Embryonic facial prominence (tissue), 1 donor: ENCODE measurements around the gene APOBEC3F.
"Not testable (repeated sequence)": the region's sequence is repeated elsewhere in the genome, so short reads cannot be mapped to it uniquely, and the experiment has no call there.

ENCODE experiments used
- DNase-seq: peaks from one replicate; pipeline ENCODE4 v3.0.0-alpha.2; 2016; ENCODE audit errors: extremely low spot score

The APOBEC3F gene

DNA sequence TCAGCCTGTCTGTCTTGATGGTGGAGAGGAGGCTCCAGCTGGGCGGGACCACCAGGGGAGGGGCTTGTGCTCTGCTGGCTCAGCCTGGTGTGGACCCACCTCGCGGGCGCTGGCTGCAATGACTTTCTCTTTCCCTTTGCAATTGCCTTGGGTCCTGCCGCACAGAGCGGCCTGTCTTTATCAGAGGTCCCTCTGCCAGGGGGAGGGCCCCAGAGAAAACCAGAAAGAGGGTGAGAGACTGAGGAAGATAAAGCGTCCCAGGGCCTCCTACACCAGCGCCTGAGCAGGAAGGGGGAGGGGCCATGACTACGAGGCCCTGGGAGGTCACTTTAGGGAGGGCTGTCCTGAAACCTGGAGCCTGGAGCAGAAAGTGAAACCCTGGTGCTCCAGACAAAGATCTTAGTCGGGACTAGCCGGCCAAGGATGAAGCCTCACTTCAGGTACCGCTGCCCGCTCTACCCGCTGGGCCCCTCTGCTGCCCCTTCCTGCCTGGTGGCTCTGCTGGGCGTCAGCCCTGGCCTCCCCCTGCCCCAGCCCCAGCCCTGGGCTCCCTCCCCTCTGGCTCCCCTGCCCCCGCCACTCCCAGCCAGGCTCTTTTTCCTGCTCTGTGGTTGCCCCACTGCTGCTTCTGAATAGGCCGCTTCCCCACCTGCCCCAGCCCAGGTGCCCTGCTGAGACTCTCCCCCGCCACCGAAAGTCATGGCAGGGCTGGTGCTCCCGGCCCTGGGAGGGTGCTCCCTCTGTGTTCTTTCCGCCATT, at the start of gene APOBEC3F:
APOBEC3F (plus strand) TSS at position 327 of the 759 bp plus-strand sequence; CDS start at position 424, 97 bp downstream.
- not testable (repeated sequence) for DNase-seq

DNA sequence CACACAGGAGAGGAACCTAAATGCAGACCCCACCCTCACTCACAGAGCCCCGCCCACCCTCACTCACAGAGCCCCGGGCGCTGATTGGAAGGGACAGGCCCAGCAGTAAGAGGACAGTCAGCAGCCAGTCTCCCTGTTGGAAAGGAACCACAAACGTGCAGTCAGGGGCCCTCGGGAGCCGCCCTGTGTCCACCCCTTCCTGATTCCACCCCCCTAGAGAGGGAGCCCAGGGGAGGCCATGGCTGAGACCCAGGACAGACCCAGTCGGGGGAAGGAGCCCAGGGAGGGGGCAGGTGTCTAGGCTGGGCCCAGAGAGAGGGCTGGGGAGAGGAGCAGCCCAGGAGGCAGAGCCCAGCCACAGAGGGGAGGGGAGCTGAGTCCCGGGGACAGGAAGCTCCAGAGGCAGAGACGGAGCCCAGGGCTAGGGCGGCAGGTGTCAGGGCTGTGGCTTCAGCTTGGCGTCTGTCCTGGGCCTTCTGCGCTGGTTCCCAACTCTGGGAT, 47.7 kb upstream of the APOBEC3F start:
- not testable (repeated sequence) for DNase-seq

DNA sequence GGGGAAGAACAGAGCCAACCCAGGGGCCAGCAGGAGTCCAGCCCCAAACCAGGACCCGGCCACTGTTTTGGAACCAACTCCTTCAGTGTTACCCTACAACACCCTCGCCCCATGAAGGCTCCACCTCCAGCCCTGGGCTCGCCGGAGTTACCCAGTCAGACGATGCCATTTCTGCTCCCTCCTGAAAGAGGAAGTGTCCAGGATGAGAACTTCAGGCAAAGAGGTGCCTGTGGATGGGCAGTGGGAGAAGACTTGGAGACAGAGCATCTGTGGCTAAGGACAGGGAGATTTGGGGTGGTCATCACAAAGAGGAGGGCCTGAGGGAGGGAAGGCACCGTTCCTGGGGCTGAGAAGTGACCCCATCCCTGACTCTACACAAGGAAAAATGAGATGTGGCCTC, 44.6 kb upstream of the APOBEC3F start:
- no peak for DNase-seq

DNA sequence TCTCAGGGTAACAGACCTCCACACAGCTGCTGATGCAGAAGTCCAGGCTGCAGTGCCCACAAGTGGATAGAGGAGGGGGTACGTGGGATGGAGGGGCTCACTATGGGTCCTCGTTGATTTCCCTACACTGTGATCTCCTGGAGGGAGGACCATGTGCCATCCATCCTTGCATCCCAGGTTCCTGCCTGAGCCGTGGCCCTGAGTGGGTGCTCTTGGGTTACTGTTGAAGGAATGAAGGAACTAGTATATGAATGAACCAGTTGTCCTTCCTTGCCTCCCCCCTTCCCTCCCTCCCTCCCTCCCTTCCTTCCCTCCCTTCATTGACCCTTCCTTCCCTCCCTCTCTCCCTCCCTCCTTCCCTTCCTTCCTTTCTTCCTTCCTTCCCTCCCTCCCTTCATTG, 43.1 kb upstream of the APOBEC3F start:
- DNase-seq, result no peak

DNA sequence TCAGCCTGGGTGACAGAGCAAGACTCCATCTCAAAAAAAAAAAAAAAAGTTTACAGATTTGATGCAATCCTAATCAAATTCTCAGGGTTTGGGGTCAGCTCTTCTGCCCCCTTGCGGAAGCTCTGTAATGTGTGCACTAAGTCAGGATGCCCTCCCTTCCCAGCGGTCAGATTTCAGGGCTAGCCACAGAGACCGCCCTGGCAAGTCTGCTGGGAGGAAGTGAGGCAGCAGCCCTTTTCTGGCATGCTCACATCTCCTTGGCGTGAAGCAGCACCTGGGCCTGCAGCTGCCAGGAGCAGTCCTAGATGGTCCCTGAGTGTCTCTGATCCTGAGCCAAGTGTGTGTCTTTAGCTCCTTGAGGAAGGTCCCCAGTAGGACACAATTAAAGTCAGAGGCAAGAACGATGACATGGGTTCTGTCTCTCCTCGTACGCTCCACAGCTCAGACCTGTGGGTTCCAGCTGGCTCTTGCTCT, 37.5 kb upstream of the APOBEC3F start:
- DNase-seq, result no peak

DNA sequence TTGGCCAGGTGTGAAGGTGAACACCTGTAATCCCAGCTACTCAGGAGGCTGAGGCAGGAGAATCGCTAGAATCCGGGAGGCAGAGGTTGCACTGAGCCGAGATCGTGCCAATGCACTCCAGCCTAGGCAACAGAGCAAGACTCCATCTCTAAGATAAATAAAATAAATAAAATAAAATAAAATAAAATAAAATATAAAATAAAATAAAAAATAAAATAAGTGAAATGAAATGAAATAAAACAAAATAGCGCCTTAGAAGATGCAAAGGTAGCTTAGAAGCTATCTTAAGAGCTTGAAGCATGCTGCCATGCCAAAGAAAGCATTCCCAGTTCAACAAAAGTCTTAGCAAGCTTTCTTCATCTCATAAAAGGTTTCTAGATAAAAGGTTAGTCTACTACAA, 33.5 kb upstream of the APOBEC3F start:
- no peak for DNase-seq

DNA sequence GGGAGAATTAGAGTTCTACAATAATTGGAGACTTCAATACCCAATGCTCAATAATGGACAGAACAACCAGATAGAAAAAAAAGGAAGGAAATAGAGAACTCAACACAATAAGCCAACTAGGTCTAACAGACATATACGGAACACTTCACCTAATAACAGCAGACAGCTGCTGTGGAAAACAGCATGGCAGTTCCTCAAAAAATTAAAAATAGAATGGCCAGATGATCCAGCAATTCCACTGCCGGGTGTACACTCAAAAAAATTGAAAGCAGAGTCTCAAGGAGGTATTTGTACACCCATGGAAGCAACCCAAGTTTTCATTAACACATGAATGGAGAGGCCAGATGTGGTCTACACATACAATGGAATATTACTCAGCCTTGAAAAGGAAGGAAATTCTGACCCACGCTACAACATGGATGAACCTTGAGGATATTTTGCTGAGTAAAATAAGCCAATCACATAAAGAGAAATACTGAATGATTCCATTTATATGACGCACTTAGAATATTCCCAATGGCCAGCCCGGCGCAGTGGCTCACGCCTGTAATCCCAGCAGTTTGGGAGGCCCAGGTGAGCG, 32.3 kb upstream of the APOBEC3F start:
- DNase-seq, result not testable (repeated sequence)

DNA sequence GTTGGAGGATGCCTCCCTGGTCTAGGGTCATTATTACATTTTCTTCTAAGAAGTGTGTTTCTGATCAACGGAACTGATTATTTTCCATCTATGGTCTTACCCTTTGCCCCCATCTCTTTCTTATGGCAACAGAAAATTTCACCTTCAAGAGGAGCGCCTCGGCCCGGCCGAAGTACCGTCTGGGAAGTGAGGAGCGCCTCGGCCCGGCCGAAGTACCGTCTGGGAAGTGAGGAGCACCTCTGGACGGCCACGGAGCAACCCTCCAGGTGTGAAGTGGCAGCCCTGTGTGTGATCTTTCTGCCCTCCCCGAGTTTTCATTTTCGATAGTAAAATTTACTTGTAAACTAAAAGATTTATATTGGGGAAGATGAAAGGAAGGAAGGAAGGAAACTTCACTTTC, 29.7 kb upstream of the APOBEC3F start:
- DNase-seq, result no peak

DNA sequence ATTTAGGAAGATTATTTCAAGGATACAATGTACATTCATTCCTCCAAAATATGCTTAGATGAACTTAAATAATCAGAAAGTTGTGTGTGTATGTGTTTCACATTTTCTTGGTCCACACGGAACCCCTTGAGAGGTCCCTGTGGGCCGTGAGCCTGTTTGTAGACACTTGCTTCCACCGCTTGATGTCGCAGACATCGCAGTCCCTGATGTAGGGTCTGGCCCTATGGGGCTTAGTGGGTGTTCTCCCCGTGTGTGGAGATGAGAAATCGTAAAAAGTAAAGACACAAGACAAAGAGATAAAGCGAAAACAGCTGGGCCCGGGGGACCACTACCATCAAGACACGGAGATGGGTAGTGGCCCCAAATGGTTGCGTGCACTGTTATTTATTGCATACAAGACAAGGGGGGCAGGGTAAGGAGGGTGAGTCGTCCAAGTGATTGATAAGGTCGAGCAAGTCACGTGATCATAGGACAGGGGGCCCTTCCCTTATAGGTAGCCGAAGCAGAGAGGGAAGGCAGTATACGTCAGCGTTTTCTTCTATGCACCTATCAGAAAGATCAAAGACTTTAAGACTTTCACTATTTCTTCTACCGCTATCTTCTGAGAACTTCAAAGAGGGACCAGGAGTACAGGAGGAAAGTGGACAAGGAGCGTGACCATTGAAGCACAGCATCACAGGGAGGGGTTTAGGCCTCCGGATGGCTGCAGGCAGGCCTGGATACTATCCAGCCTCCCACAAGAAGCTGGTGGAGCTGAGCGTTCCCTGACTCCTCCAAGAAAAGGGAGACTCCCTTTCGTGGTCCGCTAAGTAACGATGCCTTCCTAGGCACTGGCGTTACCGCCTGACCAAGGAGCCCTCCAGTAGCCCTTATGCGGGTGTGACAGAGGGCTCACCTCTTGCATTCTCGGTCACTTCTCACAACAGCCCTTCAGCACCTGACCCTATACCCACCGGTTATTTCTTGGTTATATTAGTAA, 27.8 kb upstream of the APOBEC3F start:
- no peak for DNase-seq

DNA sequence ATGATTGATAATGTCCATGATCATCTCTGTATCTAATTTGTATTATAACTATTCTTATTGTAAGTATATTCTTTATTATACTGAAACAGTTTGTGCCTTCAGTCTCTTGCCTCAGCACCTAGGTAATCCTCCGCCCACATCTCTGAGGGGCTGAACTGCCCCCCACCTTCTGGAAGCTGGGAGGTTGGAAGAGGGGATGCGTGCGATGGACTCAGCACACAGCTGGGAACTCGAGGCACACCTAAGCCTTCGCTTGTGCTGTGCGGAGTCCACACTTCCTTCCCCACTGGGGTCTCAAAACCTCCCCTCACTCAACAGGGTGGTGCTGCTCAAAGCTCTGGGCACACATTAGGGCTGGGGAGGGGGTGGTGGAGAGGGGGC, 27.1 kb upstream of the APOBEC3F start:
- DNase-seq, result not testable (repeated sequence)

DNA sequence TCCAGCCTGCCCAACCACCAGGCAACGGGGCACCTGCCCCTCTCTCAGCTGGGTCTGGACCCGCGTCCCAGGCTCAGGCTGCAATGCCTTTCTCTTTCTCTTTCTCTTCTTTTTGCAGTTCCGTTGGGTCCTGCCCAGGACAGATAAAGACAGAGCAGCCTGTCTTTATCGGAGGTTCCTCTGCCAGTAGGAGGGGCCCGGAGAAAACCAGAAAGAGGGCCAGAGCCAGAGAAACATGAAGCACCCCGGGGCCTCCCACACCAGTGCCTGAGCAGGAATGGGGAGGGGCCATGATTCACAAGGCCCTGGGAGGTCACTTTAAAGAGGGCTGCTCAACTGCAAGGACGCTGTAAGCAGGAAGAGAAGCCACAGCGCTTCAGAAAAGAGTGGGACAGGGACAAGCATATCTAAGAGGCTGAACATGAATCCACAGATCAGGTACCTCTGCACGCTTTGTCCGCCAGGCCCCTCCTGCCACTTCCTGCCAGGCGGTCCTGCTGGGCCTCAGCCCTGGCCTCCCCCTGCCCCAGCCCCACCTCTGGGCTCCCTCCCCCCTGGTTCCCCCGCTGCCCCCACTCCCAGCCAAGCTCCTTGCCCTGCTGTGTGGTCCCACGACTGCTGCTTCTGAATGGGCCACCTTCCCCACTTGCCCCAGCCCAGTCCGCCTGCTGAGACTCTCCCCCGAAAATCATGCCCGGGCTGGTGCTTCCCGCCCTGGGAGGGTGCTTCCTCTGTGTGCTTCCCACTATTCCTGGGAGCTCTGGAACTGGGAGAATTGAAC, 26.5 kb upstream of the APOBEC3F start, which contains the start of gene APOBEC3C:
APOBEC3C (plus strand) TSS at position 316 of the 781 bp plus-strand sequence; CDS start at position 422, 106 bp downstream.
- no peak for DNase-seq

DNA sequence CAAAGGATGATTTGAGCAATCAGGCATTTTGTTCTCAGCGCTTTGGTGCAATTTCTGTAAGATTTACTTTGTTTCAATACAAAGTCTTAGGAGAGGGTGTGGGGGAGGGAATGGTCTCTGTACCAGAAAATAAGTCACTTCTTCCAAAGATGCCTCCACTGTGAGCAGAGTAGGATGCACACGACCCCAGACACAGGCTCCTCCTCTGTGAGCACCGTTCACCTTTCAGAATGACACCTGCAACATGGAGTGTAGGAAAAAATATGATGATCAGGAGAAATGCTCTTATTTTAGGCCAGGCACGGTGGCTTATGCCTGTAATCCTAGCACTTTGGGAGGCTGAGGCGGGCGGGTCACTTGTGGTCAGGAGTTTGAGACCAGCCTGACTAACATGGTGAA, 25.9 kb upstream of the APOBEC3F start:
- DNase-seq, result not testable (repeated sequence)

DNA sequence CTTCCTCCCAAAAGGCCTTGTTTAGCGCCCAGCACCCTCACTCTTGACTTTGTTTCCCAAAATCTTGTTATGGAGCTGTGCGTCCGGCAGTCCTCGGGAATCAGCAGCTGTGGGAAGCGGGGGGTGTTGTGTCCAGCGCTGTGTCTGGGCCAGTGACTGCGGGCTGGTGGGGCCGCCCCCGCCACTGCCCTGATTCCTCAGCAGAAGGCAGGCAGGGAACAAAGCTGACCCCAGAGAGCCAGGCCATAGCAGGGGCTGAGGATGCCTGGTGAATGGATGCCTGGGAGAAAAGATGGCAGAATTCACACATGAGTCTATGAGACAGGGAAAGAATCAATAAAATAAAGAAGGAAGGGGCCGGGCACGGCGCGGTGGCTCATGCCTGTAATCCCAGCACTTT, 24.1 kb upstream of the APOBEC3F start:
- no peak for DNase-seq

DNA sequence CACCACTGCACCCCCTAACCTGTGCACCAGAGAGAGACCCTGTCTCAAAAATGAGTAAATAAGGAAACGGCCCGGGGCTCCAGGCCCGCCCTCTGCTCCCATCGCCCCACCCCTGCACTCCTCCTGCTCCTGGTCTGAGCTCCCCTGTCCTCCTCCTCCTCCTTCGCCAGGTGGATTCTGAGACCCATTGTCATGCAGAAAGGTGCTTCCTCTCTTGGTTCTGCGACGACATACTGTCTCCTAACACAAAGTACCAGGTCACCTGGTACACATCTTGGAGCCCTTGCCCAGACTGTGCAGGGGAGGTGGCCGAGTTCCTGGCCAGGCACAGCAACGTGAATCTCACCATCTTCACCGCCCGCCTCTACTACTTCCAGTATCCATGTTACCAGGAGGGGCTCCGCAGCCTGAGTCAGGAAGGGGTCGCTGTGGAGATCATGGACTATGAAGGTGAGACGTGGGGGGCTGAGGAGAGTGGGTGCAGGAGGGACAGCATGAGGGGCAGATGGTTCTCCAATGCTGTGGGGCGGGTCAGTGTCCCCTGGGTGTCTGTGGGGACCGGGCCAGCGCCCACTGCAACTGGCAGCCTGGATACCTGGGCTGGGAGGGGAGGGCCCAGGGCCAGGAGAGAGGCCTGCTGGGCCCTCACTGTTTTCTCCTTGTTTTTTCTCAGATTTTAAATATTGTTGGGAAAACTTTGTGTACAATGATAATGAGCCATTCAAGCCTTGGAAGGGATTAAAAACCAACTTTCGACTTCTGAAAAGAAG, 22.9 kb upstream of the APOBEC3F start:
- no peak for DNase-seq

DNA sequence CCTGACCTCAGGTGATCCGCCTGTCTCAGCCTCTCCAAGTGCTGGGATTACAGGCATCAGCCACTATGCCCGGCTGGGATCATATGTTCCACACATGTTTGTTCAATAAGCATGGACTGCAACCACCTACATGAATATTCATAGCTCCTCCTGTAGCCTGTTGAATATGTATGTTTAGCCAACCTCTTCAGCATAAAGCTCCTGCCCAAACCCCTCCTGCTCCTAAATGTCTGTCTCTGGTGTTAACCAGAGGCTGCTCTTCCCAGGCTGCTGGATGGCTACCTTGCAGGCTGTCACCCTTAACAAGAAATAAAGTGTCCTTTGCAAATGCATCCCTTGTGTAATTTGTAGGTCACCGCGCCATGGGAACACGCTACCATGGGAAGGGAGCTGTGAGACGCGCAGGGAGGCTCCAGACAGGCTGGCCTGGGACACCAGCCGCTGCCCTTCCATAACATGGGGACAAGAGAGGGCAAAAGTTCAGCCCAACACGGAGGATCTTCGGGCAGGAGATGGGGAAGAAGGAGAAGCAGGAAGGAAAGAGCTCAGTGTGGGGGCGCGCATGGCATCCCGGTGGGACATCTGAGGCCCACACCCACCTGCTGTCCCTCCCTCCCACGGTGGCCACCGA, 20.5 kb upstream of the APOBEC3F start:
- not testable (repeated sequence) for DNase-seq

DNA sequence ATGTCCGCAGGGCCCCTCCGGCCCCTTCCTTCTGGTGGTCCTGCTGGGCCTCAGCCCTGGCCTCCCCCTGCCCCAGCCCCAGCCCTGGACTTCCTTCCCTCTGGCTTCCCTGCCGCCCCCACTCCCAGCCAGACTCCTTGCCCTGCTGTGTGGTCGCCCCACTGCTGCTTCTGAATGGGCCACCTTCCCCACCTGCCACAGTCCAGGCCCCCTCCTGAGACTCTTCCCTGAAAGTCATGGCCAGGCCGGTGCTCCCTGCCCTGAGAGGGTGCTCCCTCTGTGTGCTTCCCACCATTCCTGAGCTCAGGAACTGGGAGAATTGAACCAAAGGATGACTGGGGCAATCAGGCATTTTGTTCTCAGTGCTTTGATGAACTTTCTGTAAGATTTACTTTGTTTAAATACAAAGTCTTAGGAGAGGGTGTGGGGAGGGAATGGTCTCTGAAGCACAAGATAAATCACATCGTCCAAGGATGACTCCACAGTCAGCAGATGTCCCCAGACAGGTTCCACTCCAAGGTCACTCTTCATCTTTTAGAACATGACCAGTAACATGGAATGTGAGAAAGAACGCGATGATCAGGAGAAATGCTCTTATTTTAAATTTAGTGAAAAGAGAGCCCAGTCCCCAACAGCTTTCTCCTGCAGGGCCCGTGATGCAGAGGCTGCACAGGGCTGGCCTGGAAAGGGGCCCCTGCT, 19.0 kb upstream of the APOBEC3F start:
- no peak for DNase-seq

DNA sequence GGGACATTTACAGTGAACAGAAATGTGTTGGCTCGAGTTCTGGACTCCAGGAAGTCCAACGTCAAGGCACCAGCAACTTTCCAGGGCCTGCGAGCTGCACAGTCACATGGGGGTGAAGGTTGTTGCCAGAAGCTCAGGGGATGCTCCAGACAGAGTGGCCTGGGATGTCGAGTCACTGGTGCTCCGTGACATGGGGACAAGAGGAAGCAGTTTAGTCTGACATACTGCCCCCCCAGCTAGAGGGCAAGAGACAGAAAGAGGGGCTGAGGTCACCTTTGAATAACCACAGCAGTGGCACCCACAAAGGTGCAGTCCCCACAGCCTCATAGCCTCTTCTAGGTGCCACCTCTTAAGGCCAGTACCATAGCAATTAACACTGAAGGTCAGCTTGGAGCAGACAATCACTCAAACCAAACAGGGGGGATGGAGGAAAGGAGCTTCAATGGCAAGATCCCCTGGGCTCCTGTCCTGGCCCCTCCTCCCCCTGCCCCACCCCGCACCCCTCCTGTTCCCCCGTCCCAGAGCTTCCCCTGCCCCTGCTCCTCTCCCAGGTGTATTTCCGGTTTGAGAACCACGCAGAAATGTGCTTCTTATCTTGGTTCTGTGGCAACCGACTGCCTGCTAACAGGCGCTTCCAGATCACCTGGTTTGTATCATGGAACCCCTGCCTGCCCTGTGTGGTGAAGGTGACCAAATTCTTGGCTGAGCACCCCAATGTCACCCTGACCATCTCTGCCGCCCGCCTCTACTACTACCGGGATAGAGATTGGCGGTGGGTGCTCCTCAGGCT, 15.9 kb upstream of the APOBEC3F start:
- no peak for DNase-seq

DNA sequence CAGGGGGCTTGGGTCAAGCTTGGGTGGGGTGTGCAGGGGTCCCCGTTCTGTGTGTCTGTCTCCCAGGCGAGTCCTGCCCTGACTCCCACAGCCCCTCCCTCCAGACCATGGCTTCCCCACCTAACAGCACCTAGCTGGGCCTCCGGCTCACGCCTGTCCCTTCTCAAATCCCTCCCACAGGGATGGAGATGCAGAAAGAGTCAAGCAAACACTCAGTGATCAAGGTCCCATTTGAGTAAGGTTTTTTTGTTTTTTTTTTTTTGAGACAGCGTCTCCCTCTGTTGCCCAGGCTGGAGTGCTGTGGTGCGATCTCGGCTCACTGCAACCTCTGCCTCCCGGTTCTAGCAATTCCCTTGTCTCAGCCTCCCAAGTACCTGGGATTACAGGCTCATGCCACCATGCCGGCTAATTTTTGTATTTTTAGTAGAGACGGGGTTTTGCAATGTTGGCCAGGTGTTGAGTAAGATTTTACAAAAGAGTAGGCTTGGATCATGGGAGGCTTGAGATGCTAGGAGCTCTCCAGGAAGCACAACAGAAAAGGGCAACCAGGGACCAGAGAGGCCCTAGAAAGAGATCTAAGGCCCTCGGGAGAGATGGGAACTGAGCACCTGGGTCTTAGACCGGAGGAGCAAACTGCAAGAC, 14.0 kb upstream of the APOBEC3F start:
- no peak for DNase-seq
